GM23338 (cell line): ENCODE measurements around the gene KDSR.

Experiments
- CREB1 ChIP-seq: fragments of 250-450 bp; sonication (Bioruptor Pico); IDR thresholded peaks from 2 replicates; pipeline ENCODE4 v1.5.0; 2020; ENCODE audit warnings: low read depth, mild to moderate bottlenecking, moderate library complexity
- CTCF ChIP-seq, 2 experiments: fragments of 200-600 bp in 1 of 2; sonication (generic) in 1 of 2; conservative IDR thresholded peaks; 2 replicates each; pipeline versions ENCODE4 v1.5.1 to v1.6.1; 2016 to 2017; ENCODE audit warnings: antibody characterized with exemption in 2 of 2, low read depth in 2 of 2, mild to moderate bottlenecking in 2 of 2, moderate library complexity in 1 of 2
- EZH2 ChIP-seq: fragments of 200-600 bp; sonication (generic); IDR thresholded peaks from one replicate; pipeline ENCODE4 v1.8.0; 2017; ENCODE audit warnings: antibody characterized with exemption, mild to moderate bottlenecking, low read depth; ENCODE audit not compliant: unreplicated experiment
- EZH2phosphoT487 ChIP-seq: fragments of 200-600 bp; sonication (generic); IDR thresholded peaks from one replicate; pipeline ENCODE4 v1.8.1; 2018; ENCODE audit warnings: antibody characterized with exemption; ENCODE audit not compliant: unreplicated experiment
- JUNB ChIP-seq: IDR thresholded peaks from one replicate; pipeline ENCODE4 v1.6.1; 2016; ENCODE audit warnings: antibody characterized with exemption; ENCODE audit not compliant: unreplicated experiment
- NANOG ChIP-seq: IDR thresholded peaks from 2 replicates; pipeline ENCODE4 v1.6.1; 2016; ENCODE audit warnings: antibody characterized with exemption, borderline replicate concordance
- POLR2AphosphoS5 ChIP-seq: IDR thresholded peaks from 2 replicates; pipeline ENCODE4 v1.6.1; 2016; ENCODE audit warnings: antibody characterized with exemption, low read depth
- STAT1 ChIP-seq: IDR thresholded peaks from one replicate; pipeline ENCODE4 v1.6.1; 2016; ENCODE audit warnings: antibody characterized with exemption; ENCODE audit not compliant: unreplicated experiment
- ZNF114 ChIP-seq: fragments of 250-450 bp; sonication (Bioruptor Pico); IDR thresholded peaks from 2 replicates; pipeline ENCODE4 v1.5.0; 2020; ENCODE audit warnings: mild to moderate bottlenecking, moderate library complexity
- ZNF331 ChIP-seq: fragments of 250-450 bp; sonication (Bioruptor Pico); IDR thresholded peaks from 2 replicates; pipeline ENCODE4 v1.5.0; 2020; ENCODE audit warnings: low read depth, mild to moderate bottlenecking, moderate library complexity
- ZNF462 ChIP-seq: fragments of 250-450 bp; sonication (Bioruptor Pico); IDR thresholded peaks from 2 replicates; pipeline ENCODE4 v1.5.0; 2020; ENCODE audit warnings: mild to moderate bottlenecking, moderate library complexity
- TF ChIP-seq, protein P1 (sequence below): IDR thresholded peaks from one replicate; pipeline ENCODE4 v1.6.1; 2018; ENCODE audit warnings: antibody characterized with exemption; ENCODE audit not compliant: unreplicated experiment

- TF ChIP-seq CTCF (conservative IDR thresholded peaks at IDR 0.05; ENCODE audit: low read depth in 2 of 2) = no peak
- no peak for TF ChIP-seq EZH2
- TF ChIP-seq CREB1 (CRISPR knock-in tag) = no peak
- TF ChIP-seq POLR2AphosphoS5 = no peak
- TF ChIP-seq, protein P1, sequence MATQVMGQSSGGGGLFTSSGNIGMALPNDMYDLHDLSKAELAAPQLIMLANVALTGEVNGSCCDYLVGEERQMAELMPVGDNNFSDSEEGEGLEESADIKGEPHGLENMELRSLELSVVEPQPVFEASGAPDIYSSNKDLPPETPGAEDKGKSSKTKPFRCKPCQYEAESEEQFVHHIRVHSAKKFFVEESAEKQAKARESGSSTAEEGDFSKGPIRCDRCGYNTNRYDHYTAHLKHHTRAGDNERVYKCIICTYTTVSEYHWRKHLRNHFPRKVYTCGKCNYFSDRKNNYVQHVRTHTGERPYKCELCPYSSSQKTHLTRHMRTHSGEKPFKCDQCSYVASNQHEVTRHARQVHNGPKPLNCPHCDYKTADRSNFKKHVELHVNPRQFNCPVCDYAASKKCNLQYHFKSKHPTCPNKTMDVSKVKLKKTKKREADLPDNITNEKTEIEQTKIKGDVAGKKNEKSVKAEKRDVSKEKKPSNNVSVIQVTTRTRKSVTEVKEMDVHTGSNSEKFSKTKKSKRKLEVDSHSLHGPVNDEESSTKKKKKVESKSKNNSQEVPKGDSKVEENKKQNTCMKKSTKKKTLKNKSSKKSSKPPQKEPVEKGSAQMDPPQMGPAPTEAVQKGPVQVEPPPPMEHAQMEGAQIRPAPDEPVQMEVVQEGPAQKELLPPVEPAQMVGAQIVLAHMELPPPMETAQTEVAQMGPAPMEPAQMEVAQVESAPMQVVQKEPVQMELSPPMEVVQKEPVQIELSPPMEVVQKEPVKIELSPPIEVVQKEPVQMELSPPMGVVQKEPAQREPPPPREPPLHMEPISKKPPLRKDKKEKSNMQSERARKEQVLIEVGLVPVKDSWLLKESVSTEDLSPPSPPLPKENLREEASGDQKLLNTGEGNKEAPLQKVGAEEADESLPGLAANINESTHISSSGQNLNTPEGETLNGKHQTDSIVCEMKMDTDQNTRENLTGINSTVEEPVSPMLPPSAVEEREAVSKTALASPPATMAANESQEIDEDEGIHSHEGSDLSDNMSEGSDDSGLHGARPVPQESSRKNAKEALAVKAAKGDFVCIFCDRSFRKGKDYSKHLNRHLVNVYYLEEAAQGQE = no peak
- TF ChIP-seq ZNF462 = no peak
- no peak for TF ChIP-seq EZH2phosphoT487
- TF ChIP-seq ZNF331 = no peak
- TF ChIP-seq ZNF114 = no peak
- no peak for TF ChIP-seq NANOG
- no peak for TF ChIP-seq JUNB
- TF ChIP-seq STAT1 = no peak
These were observed 9.5 kb upstream of the KDSR start for GRCh38 chr18:63376538-63376937.
